Measurements from ENCODE around the gene ATP5IF1.

ATP5IF1 gene

GRCh38 chr1:28236656-28237322, 865 bp downstream of the ATP5IF1 start:
- no peak for DNase-seq (ENCODE audit: low spot score)

GRCh38 chr1:28239004-28239403, 3.1 kb downstream of the ATP5IF1 start:
- DNase-seq (ENCODE audit: low spot score), result no peak

GRCh38 chr1:28240024-28240423, 4.1 kb downstream of the ATP5IF1 start:
- DNase-seq (ENCODE audit: low spot score), result no peak

- no peak for DNase-seq (ENCODE audit: low spot score)
Measured at GRCh38 chr1:28241638-28242241, 5.8 kb downstream of the ATP5IF1 start.

GRCh38 chr1:28243685-28244311, 7.9 kb downstream of the ATP5IF1 start:
- DNase-seq (ENCODE audit: low spot score), result peak; percentile 38

- no peak for DNase-seq (ENCODE audit: low spot score)
Measured at GRCh38 chr1:28244549-28245251, 8.8 kb downstream of the ATP5IF1 start.

GRCh38 chr1:28246427-28246832, 10.5 kb downstream of the ATP5IF1 start:
- peak; percentile 70 for DNase-seq (ENCODE audit: low spot score)

- DNase-seq (ENCODE audit: low spot score), result no peak
Measured at GRCh38 chr1:28247612-28248272, 11.8 kb downstream of the ATP5IF1 start.

- peak; percentile 83 for DNase-seq (ENCODE audit: low spot score)
Measured at GRCh38 chr1:28248273-28249012, 12.5 kb downstream of the ATP5IF1 start.

GRCh38 chr1:28249013-28249865, 13.3 kb downstream of the ATP5IF1 start:
- DNase-seq (ENCODE audit: low spot score), result peak; percentile 36

GRCh38 chr1:28249866-28250295, 14.0 kb downstream of the ATP5IF1 start:
- no peak for DNase-seq (ENCODE audit: low spot score)

GRCh38 chr1:28256197-28256827, 20.4 kb downstream of the ATP5IF1 start:
- DNase-seq (ENCODE audit: low spot score), result peak; percentile 44

- no peak for DNase-seq (ENCODE audit: low spot score)
Measured at GRCh38 chr1:28257736-28258135, 21.8 kb downstream of the ATP5IF1 start.

GRCh38 chr1:28258628-28259251, 22.8 kb downstream of the ATP5IF1 start:
- DNase-seq (ENCODE audit: low spot score), result no peak

GRCh38 chr1:28259252-28259933, 23.5 kb downstream of the ATP5IF1 start, which contains the start of gene SESN2:
TSS of gene SESN2 (plus strand) at chr1:28259518. CDS start at chr1:28259848, 330 bp downstream.
- peak; percentile 99 for DNase-seq (ENCODE audit: low spot score)

- DNase-seq (ENCODE audit: low spot score), result no peak
Measured at GRCh38 chr1:28259934-28260802, 24.2 kb downstream of the ATP5IF1 start.

- DNase-seq (ENCODE audit: low spot score), result no peak
Measured at GRCh38 chr1:28260803-28261174, 24.9 kb downstream of the ATP5IF1 start.

GRCh38 chr1:28264897-28265296, 29.0 kb downstream of the ATP5IF1 start:
- no peak for DNase-seq (ENCODE audit: low spot score)
